Neural progenitor cell (in vitro differentiated cells): Measurements from ENCODE around the gene GPAM. TPM values are rescaled to one million over a fixed set of nuclear protein-coding genes. Genes with fewer than 3 reads are reported as not detected.

Source experiments
- DNase-seq: peaks from one replicate; pipeline ENCODE4 v3.0.0-alpha.2; 2016; ENCODE audit warnings: low spot score
- H2AFZ ChIP-seq: fragments of 200-600 bp; sonication (generic); replicated peaks from 2 replicates; pipeline ENCODE4 v1.6.1; 2016; ENCODE audit warnings: antibody characterized with exemption
- H3F3A ChIP-seq: fragments of 200-600 bp; sonication (generic); 2 replicates; pipeline ENCODE4 v1.6.1; 2016; ENCODE audit warnings: antibody characterized with exemption, low read depth
- H3K27ac ChIP-seq: fragments of 200-600 bp; sonication (generic); 2 replicates; pipeline ENCODE4 v1.5.1; 2016; ENCODE audit warnings: mild to moderate bottlenecking
- H3K27me3 ChIP-seq: fragments of 200-600 bp; sonication (generic); 2 replicates; pipeline ENCODE4 v1.6.1; 2016; ENCODE audit warnings: mild to moderate bottlenecking, moderate library complexity
- H3K36me3 ChIP-seq: fragments of 200-600 bp; sonication (generic); 2 replicates; pipeline ENCODE4 v1.5.1; 2016
- H3K4me1 ChIP-seq: fragments of 200-600 bp; sonication (generic); 2 replicates; pipeline ENCODE4 v1.6.1; 2016; ENCODE audit warnings: mixed run types
- H3K4me2 ChIP-seq: fragments of 200-600 bp; sonication (generic); 2 replicates; pipeline ENCODE4 v1.6.1; 2016
- H3K4me3 ChIP-seq: fragments of 200-600 bp; sonication (generic); 2 replicates; pipeline ENCODE4 v1.5.1; 2016
- H3K79me2 ChIP-seq: fragments of 200-600 bp; sonication (generic); 2 replicates; pipeline ENCODE4 v1.6.1; 2016; ENCODE audit warnings: low read depth
- H3K9ac ChIP-seq: fragments of 200-600 bp; sonication (generic); 2 replicates; pipeline ENCODE4 v1.6.1; 2016
- H3K9me3 ChIP-seq: fragments of 200-600 bp; sonication (generic); 2 replicates; pipeline ENCODE4 v1.5.1; 2016; ENCODE audit warnings: low read depth
- H4K20me1 ChIP-seq: fragments of 200-600 bp; sonication (generic); 2 replicates; pipeline ENCODE4 v1.6.1; 2016; ENCODE audit warnings: low read depth
- H3K27ac Mint-ChIP-seq: 3 replicates; pipeline ENCODE4 v1.8.0; 2021; ENCODE audit warnings: mixed read lengths
- H3K27me3 Mint-ChIP-seq: 2 replicates; pipeline ENCODE4 v1.8.0; 2022; ENCODE audit warnings: low read depth, mild to moderate bottlenecking, inconsistent platforms, moderate library complexity, mixed read lengths; ENCODE audit not compliant: insufficient read depth
- H3K36me3 Mint-ChIP-seq: 3 replicates; pipeline ENCODE4 v1.8.0; 2021; ENCODE audit warnings: mixed read lengths
- H3K4me1 Mint-ChIP-seq: 3 replicates; pipeline ENCODE4 v1.8.0; 2021; ENCODE audit warnings: mixed read lengths
- H3K4me3 Mint-ChIP-seq: 3 replicates; pipeline ENCODE4 v1.8.0; 2021; ENCODE audit warnings: mild to moderate bottlenecking, moderate library complexity, mixed read lengths
- H3K9me3 Mint-ChIP-seq: 3 replicates; pipeline ENCODE4 v1.8.0; 2020; ENCODE audit warnings: mixed read lengths
- EZH2 ChIP-seq: fragments of 200-600 bp; sonication (generic); IDR thresholded peaks from 2 replicates; pipeline ENCODE4 v1.6.1; 2017; ENCODE audit warnings: antibody characterized with exemption, mild to moderate bottlenecking, moderate library complexity
- EZH2phosphoT487 ChIP-seq: fragments of 200-600 bp; sonication (generic); IDR thresholded peaks from 2 replicates; pipeline ENCODE4 v1.6.1; 2017; ENCODE audit warnings: antibody characterized with exemption
- total RNA-seq: library from RNA; depleted of rRNA; stranded (reverse); fragments of >200 nt; gene quantifications from 2 replicates; pipeline ENCODE4 v1.2.3, GENCODE V29; 2015; ENCODE audit warnings: low replicate concordance
- TF ChIP-seq, protein P1 (sequence below): fragments of 200-600 bp; sonication (generic); IDR thresholded peaks from 2 replicates; pipeline ENCODE4 v1.5.1; 2017; ENCODE audit warnings: antibody characterized with exemption, mild to moderate bottlenecking

The GPAM gene
- total RNA-seq, 1 donor from 2014 or later: 18.9 TPM

- Histone ChIP-seq H3K9me3 (no peaks in the 10 kb centered on the region), H3K27ac (no peak overlapping the region), H3K27me3 (no peaks in the 10 kb centered on the region), H3K36me3 (no peaks in the 10 kb centered on the region), H3K9ac (no peak overlapping the region), H3K4me3 (no peak overlapping the region), H3K4me1 (no peaks in the 10 kb centered on the region), H3K4me2 (no peak overlapping the region), H4K20me1 (no peaks in the 10 kb centered on the region), H3F3A (no peaks in the 10 kb centered on the region), H2AFZ (no peak overlapping the region), H3K79me2 (no peaks in the 10 kb centered on the region)
- DNase-seq: no peak
- H3K9me3 Mint-ChIP-seq: no peaks in the 10 kb centered on the region
- H3K36me3 Mint-ChIP-seq: no peaks in the 10 kb centered on the region
- no peak overlapping the region for H3K4me3 Mint-ChIP-seq
- TF ChIP-seq, protein P1, sequence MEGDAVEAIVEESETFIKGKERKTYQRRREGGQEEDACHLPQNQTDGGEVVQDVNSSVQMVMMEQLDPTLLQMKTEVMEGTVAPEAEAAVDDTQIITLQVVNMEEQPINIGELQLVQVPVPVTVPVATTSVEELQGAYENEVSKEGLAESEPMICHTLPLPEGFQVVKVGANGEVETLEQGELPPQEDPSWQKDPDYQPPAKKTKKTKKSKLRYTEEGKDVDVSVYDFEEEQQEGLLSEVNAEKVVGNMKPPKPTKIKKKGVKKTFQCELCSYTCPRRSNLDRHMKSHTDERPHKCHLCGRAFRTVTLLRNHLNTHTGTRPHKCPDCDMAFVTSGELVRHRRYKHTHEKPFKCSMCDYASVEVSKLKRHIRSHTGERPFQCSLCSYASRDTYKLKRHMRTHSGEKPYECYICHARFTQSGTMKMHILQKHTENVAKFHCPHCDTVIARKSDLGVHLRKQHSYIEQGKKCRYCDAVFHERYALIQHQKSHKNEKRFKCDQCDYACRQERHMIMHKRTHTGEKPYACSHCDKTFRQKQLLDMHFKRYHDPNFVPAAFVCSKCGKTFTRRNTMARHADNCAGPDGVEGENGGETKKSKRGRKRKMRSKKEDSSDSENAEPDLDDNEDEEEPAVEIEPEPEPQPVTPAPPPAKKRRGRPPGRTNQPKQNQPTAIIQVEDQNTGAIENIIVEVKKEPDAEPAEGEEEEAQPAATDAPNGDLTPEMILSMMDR: no peak
- TF ChIP-seq EZH2phosphoT487: no peak
- TF ChIP-seq EZH2: no peak
- no peak overlapping the region for H3K27ac Mint-ChIP-seq
- peaks cover 7% of the 10 kb centered on the region for H3K27me3 Mint-ChIP-seq
- peaks cover 10% of the 10 kb centered on the region for H3K4me1 Mint-ChIP-seq
Observed at GRCh38 chr10:112135604-112136003, 48.0 kb downstream of the GPAM start.

DNA sequence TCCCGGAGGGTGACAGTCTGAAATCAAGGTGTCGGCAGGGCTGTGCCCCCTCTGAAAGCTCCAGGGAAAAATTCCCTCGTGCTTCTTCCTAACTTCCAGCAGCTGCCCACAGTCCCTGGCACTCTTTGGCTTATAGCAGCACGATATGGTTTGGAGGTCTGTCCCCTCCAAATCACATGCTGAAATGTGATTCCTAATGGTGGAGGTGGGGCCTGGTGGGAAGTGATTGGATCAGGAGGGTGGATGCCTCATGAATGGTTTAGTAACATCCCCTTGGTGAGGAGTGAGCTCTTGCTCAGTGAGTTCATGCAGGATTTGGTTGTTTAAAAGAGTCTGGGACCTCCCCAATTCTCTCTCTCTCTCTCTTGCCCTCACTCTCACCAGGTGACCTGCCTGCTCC lies 51.1 kb downstream of the GPAM start:
- Mint-ChIP-seq H3K9me3 (no peaks in the 10 kb centered on the region), H3K4me3 (no peak overlapping the region), H3K36me3 (no peaks in the 10 kb centered on the region), H3K27me3 (peaks cover 5% of the 10 kb centered on the region), H3K4me1 (peaks cover 11% of the 10 kb centered on the region), H3K27ac (no peak overlapping the region)
- Histone ChIP-seq H3K9me3 (no peaks in the 10 kb centered on the region), H3K27ac (no peak overlapping the region), H3K27me3 (no peaks in the 10 kb centered on the region), H4K20me1 (no peaks in the 10 kb centered on the region), H3K79me2 (no peaks in the 10 kb centered on the region), H3K36me3 (no peaks in the 10 kb centered on the region), H3F3A (no peaks in the 10 kb centered on the region), H3K4me2 (no peak overlapping the region), H3K4me1 (no peaks in the 10 kb centered on the region), H3K4me3 (no peak overlapping the region), H3K9ac (no peak overlapping the region), H2AFZ (no peak overlapping the region)
- no peak for DNase-seq
- TF ChIP-seq EZH2: no peak
- TF ChIP-seq, protein P1: no peak
- TF ChIP-seq EZH2phosphoT487: no peak

- Mint-ChIP-seq H3K36me3 (no peaks in the 10 kb centered on the region), H3K27ac (no peak overlapping the region), H3K4me1 (peaks cover 12% of the 10 kb centered on the region), H3K9me3 (no peaks in the 10 kb centered on the region), H3K27me3 (peaks cover 5% of the 10 kb centered on the region), H3K4me3 (no peak overlapping the region)
- Histone ChIP-seq H3F3A (no peaks in the 10 kb centered on the region), H2AFZ (no peak overlapping the region), H3K36me3 (no peaks in the 10 kb centered on the region), H3K4me3 (no peak overlapping the region), H4K20me1 (no peaks in the 10 kb centered on the region), H3K9ac (no peak overlapping the region), H3K9me3 (no peaks in the 10 kb centered on the region), H3K79me2 (no peaks in the 10 kb centered on the region), H3K4me2 (no peak overlapping the region), H3K27me3 (no peaks in the 10 kb centered on the region), H3K27ac (no peak overlapping the region), H3K4me1 (no peaks in the 10 kb centered on the region)
- DNase-seq: no peak
- TF ChIP-seq EZH2phosphoT487 (no peak), EZH2 (no peak)
- TF ChIP-seq, protein P1: no peak
Observed at GRCh38 chr10:112131996-112132395, 51.6 kb downstream of the GPAM start.
